HG02884 (cell line): ENCODE data around the gene ID1.
"Not testable (repeated sequence)": the region's sequence is repeated elsewhere in the genome, so short reads cannot be mapped to it uniquely, and the experiment has no call there.

ENCODE experiments used
- ATAC-seq: cut with Tn5 transposase; IDR thresholded peaks from one replicate; pipeline ENCODE4 v1.9.1; 2021; ENCODE audit warnings: mild to moderate bottlenecking, moderate library complexity; ENCODE audit not compliant: unreplicated experiment

Gene ID1

DNA sequence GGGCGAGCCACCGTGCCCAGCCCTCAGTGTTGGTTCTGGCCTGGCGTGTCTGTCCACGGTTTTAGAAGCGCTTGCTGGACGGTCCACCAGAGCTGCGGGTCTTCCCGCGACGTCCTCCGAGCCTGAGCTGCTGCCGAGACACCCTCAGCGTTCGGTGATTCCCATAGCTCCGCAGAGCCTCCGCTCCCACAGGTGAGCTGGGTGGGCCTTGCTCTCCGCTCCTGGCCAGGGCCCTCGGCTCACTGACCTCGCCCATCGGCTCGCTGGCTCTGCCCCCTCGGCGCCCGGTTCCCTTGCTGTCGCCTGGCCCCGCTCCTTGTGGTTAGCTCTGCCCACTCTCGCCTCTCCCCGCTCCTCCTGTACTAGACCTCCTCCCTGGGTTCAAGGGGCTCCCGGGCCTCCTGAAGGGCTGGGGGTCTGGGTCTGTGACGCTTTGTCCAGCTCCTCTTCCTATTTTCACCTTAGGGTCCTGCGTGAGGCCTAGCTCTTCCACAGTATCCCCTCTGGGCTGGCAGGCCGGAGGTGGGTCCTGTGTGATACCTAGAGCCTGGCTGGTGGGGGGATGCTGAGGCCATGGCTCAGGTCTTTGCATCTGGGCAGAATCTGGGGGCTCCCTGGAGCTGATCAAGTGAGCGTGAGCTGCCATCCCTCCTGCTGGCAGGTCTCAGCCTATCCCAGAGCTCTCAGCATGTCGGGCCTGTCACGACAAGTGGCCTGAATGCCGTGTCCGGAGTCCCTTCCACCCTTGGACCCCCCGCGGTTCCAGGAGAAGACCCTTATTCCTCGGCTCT lies 27.7 kb downstream of the ID1 start:
- ATAC-seq = no peak

DNA sequence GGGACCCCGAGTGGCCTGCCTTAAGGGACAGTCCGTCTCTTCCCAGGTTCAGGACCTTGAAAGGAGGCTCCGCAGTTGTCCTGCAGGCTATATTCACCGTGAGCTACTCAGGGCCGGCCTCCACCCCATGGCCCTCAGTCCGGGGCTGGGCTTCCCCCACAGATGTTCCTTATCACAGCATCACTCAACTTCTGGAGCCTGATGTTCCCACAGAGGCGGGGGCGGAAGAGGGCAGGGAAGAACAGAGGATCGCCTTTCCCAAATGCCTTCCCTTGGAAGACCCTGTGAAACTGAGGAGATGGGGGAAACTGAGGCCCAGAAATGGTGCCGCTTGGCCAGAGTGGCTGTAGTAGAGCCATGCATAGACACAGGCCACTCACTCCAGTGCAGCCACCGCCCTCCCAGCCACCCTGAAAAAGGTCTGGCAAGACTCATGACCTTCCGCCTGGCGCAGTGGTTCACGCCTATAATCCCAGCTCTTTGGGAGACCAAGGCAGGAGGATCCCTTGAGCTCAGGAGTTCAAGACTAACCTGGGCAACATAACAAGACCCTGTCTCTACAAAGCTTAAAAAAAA lies 28.3 kb downstream of the ID1 start:
- ATAC-seq = no peak

DNA sequence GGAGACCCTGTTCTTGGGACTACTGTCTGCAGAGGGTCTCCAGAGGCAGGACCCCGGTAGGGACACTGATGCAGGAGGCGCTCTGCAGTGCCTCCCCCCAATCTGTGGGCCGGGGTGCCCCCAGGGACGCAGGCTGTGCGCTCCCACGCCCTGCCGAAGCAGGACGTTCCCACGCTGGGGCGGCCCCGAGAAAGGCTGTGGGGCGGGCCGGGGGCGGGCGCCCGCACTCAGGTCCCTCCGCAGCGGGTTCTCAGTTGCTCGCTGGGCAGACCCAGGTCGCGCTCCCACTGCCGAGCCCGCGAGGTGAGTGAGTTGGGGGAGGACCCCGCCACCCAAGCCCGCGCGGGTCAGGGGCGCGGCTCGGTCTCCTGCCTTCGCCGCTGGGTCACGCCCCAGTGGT lies 32.6 kb downstream of the ID1 start, which contains the start of gene COX4I2:
Gene COX4I2 (plus strand): TSS at position 253 of the 400 bp plus-strand sequence. CDS start 1,106 bp downstream, outside the sequence.
- no peak for ATAC-seq

GRCh38 chr20:31638317-31638716 lies 33.2 kb downstream of the ID1 start:
- ATAC-seq = no peak

GRCh38 chr20:31638816-31639215 lies 33.7 kb downstream of the ID1 start:
- no peak for ATAC-seq

GRCh38 chr20:31640259-31640658 lies 35.2 kb downstream of the ID1 start:
- no peak for ATAC-seq

DNA sequence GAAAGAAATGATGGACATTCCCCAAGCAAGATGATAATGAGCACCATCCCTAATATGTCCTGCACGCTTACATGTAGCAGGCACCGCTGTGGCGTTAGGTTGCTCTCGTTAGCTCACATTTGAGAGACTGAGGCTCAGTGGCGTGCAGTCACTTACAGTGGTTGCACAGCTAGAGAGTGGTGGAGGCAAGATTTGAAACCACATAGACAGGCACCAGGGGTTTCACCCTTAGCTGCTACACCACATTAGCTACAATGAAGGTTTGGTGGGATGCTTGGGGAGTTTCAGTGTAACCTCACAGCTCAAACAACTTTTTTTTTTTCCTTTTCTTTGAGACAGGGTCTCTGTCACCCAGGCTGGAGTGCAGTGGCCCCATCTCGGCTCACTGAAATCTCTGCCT lies 36.3 kb downstream of the ID1 start:
- no peak for ATAC-seq

GRCh38 chr20:31642837-31643236 lies 37.7 kb downstream of the ID1 start:
- no peak for ATAC-seq

GRCh38 chr20:31643522-31643921 lies 38.4 kb downstream of the ID1 start:
- no peak for ATAC-seq

DNA sequence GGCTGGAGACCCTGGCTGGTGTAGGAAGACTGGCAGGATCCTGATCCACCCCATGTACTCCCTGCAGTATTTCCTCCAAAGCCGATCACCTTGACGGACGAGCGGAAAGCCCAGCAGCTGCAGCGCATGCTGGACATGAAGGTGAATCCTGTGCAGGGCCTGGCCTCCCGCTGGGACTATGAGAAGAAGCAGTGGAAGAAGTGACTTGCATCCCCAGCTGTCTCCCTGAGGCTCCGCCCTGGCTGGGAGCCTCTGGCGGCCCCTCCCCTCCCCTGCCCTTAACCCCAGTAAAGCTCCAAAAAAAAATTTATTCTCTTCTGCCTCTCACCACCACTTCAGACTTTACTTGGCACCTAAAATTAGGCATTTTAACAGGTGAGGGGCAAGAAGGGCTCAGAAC lies 39.6 kb downstream of the ID1 start:
- no peak for ATAC-seq

GRCh38 chr20:31648104-31648503 lies 43.0 kb downstream of the ID1 start:
- not testable (repeated sequence) for ATAC-seq

DNA sequence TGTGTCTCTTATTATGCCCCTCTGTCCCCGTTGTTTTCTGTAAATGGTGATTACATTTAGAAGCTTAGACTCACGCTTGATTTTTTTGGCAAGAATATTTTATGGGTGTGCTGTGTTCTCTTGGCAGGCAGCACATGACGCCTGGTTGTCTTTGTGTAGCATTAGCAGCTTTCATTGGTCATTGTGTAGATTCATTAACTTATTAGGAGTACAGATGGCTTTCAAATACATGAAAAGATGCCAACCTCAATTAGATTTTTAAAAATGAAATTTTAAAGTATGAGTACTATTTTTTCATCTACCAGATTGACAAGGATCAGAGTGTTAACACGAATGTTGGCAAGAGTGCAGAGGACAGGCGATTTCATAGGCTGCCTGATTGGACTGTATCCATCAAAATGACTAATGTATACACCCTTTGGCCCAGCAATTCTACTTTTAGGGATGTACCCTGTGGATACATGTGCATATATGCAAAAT lies 47.9 kb downstream of the ID1 start:
- ATAC-seq = no peak

DNA sequence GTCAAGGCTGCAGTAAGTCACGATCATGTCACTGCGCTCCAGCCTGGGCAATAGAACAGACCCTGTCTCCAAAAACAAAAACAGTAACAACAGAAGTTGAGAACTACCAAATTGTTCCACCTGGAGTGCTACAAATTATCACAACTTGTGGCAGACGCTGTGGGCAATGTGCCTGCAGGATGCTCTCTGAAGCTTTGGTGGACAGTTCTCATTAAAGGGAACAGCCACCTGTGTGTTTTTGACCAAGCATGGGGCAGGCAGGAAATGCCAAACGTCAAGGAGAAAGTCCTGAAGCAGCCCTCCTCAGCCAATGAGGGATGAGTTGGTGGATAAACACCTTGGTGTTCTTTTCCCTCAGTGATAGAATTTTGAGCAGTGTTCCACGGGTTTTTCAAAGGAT lies 48.5 kb downstream of the ID1 start:
- ATAC-seq = no peak

DNA sequence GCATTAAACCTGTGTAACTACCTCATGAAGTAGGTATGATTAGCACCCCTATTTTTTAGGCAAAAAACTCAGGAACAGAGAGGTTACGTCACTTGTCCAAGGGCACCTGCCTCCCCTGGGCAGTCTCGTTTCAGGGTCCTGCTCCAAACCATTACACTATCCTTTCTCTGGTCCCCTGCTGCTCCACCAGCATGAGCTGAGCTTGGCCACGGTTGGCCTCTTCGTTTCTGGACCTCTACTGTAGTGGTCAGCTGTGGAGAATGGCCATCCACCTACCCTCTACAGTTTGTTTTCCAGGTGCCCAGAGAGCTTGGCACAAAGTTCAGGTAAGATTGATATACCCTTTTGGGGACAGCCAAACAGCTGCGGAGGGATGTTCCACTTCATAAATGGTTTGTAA lies 49.4 kb downstream of the ID1 start:
- no peak for ATAC-seq
